Kidney epithelial cell (primary cell): Measurements from ENCODE around the gene PLIN4. TPM values are rescaled to one million over a fixed set of nuclear protein-coding genes. Genes with fewer than 3 reads are reported as not detected.

Experiments
- DNase-seq: peaks from one replicate; pipeline ENCODE4 v3.0.0-alpha.2; 2010; ENCODE audit warnings: low read depth
- H3K27me3 ChIP-seq: 2 replicates; pipeline ENCODE4 v1.6.0; 2011; ENCODE audit warnings: low read length; ENCODE audit not compliant: control insufficient read depth, insufficient read depth
- H3K36me3 ChIP-seq: 2 replicates; pipeline ENCODE4 v1.5.1; 2011; ENCODE audit warnings: low read length; ENCODE audit not compliant: control insufficient read depth, insufficient read depth
- H3K4me3 ChIP-seq: 2 replicates; pipeline ENCODE4 v1.5.1; 2011; ENCODE audit warnings: low read depth, mild to moderate bottlenecking, control low read depth, low read length
- total RNA-seq: library from RNA; depleted of rRNA; stranded (reverse); fragments of >200 nt; gene quantifications from 2 replicates; pipeline ENCODE4 v1.2.3, GENCODE V29; 2015
- TF ChIP-seq, protein P1 (sequence below): IDR thresholded peaks from 2 replicates; pipeline ENCODE4 v1.5.1; 2011; ENCODE audit warnings: mild to moderate bottlenecking, moderate library complexity, low read length, control low read depth, inconsistent platforms; ENCODE audit not compliant: insufficient read depth, poor library complexity, severe bottlenecking

The PLIN4 gene
- total RNA-seq, 1 donor from 2014 or later, result 0.04 TPM

- H3K36me3 ChIP-seq, result no peaks in the 10 kb centered on the region
- TF ChIP-seq, protein P1, sequence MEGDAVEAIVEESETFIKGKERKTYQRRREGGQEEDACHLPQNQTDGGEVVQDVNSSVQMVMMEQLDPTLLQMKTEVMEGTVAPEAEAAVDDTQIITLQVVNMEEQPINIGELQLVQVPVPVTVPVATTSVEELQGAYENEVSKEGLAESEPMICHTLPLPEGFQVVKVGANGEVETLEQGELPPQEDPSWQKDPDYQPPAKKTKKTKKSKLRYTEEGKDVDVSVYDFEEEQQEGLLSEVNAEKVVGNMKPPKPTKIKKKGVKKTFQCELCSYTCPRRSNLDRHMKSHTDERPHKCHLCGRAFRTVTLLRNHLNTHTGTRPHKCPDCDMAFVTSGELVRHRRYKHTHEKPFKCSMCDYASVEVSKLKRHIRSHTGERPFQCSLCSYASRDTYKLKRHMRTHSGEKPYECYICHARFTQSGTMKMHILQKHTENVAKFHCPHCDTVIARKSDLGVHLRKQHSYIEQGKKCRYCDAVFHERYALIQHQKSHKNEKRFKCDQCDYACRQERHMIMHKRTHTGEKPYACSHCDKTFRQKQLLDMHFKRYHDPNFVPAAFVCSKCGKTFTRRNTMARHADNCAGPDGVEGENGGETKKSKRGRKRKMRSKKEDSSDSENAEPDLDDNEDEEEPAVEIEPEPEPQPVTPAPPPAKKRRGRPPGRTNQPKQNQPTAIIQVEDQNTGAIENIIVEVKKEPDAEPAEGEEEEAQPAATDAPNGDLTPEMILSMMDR, result no peak
- DNase-seq, result no peak
- H3K27me3 ChIP-seq, result peaks cover 30% of the 10 kb centered on the region
- no peak within 1 kb of the TSS for H3K4me3 ChIP-seq
Observed at GRCh38 chr19:4534836-4535658, 16.8 kb upstream of the PLIN4 start, which contains the start of gene PLIN5. Gene PLIN5, minus strand, starts transcription at chr19:4535224. Its CDS starts 1,150 bp downstream, at chr19:4534074.

DNA sequence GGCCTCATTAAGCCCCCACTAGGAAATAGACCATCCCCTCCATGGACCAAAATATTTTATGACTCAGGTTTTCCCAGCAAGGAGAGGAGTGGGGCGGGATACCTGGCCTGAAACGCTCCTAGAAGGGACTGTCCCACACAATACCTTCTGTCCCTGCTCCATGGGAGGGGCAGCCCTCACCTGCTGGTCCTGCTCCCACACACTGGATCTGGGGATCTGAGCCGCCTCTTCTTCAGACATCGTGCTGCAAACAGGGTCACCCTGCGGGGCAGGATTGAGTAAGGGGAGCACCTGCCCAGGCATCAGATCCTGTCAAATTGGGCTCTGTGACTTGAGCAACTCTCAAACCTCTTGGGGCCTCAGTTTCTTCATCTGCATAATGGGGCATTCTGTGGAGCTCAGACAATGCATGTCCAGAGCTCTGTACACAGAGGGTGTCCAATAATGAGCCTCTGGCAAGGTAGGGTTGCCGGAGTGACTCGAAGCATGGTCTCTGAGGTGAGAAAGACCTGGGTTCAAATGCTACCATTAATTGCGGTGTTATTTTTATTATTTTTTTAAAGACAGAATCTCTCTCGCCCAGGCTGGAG lies 15.6 kb upstream of the PLIN4 start:
- H3K4me3 ChIP-seq, result no peak overlapping the region
- TF ChIP-seq, protein P1, result no peak

GRCh38 chr19:4533334-4533733 lies 15.0 kb upstream of the PLIN4 start:
- TF ChIP-seq, protein P1, result no peak
- Histone ChIP-seq H3K36me3 (no peaks in the 10 kb centered on the region), H3K4me3 (no peak overlapping the region), H3K27me3 (peaks cover 27% of the 10 kb centered on the region)
- DNase-seq, result no peak

More for the DNA sequence above, 15.6 kb upstream of the PLIN4 start:
- no peak for DNase-seq
- no peaks in the 10 kb centered on the region for H3K36me3 ChIP-seq
- peaks cover 29% of the 10 kb centered on the region for H3K27me3 ChIP-seq

- peaks cover 19% of the 10 kb centered on the region for H3K27me3 ChIP-seq
- no peak for DNase-seq
- TF ChIP-seq, protein P1, result no peak
- no peak overlapping the region for H3K4me3 ChIP-seq
- H3K36me3 ChIP-seq, result no peaks in the 10 kb centered on the region
Observed at GRCh38 chr19:4531562-4532165, 13.4 kb upstream of the PLIN4 start.

DNA sequence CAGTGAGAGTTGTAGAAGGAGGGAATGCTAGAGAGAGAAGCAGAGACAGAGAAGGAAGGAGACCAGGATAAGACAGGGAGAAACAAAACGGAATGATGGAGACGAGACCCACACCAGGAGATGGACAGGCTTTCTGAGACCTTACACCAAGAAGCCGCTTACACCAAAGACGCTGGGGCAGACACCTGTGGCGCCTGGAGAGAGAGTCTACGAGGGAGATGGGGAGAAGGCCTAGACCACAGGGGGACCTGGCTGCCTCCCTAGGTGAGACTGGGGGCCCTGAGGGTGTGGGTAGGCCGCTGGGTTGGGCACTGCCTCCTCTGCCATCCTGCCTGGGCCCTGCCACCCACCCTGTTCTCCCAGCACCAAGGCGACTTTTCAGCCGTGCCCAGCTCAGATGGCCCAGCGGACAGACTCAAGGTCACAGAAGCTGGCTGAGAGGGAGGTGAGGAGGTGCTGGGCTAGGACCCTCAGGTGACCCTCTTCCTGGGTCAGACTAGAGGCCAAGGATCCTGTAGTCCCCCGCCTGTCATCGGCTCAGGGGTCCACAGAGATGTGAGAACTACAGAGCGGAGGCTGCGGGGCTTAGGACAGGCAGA lies 11.7 kb upstream of the PLIN4 start:
- DNase-seq, result no peak
- TF ChIP-seq, protein P1, result no peak
- peaks cover 12% of the 10 kb centered on the region for H3K27me3 ChIP-seq
- no peaks in the 10 kb centered on the region for H3K36me3 ChIP-seq
- no peak overlapping the region for H3K4me3 ChIP-seq
